Measurements from ENCODE around the gene ACTA2. TPM values are rescaled to one million over a fixed set of nuclear protein-coding genes. Genes with fewer than 3 reads are reported as not detected.

ACTA2 gene
- total and polyA plus RNA-seq, 2 donors (not counting 1 experiment from before 2014, with no cell fraction given) = 78.4 to 2,788 TPM

- DNase-seq (ENCODE audit: low read depth in 2 of 2) = peak; percentile 17 to 72
- Histone ChIP-seq H3K36me3 (ENCODE audit: control insufficient read depth, insufficient read depth, low read length) (no peaks in the 10 kb centered on the region), H3K79me2 (ENCODE audit: control insufficient read depth, insufficient read depth, low read length) (peaks cover 79% of the 10 kb centered on the region), H3K4me1 (ENCODE audit: control insufficient read depth, extremely low read depth, insufficient read depth, low read length) (peaks cover 4% of the 10 kb centered on the region), H2AFZ (ENCODE audit: low read length) (no peak overlapping the region), H3K27me3 (ENCODE audit: control insufficient read depth, insufficient read depth, low read length) (no peaks in the 10 kb centered on the region), H4K20me1 (ENCODE audit: control insufficient read depth, extremely low read depth, insufficient read depth, low read length) (no peaks in the 10 kb centered on the region), H3K9me3 (ENCODE audit: control insufficient read depth, insufficient read depth, low read depth, low read length) (no peaks in the 10 kb centered on the region), H3K4me2 (ENCODE audit: extremely low read depth, insufficient read depth, low read length) (peak overlapping the region; percentile 95), H3K27ac (ENCODE audit: insufficient read depth, low read length) (peak overlapping the region; percentile 1), H3K9ac (ENCODE audit: insufficient read depth, low read length) (no peak overlapping the region), H3K4me3 (replicated peaks in 1 of 4; ENCODE audit: control extremely low read depth in 1 of 4, insufficient read depth in 1 of 4, low read depth in 3 of 4, low read length in 4 of 4) (peak overlapping the region; percentile 65 to 94 (median 79))
- TF ChIP-seq EZH2 (IDR thresholded peaks at IDR 0.05; ENCODE audit: low read length, missing control alignments) (no peak), CTCF (conservative IDR thresholded peaks at IDR 0.05 in 1 of 2, IDR thresholded peaks at IDR 0.05 in 1 of 2; ENCODE audit: low read depth in 1 of 2, low read length in 2 of 2) (no peak)
These were observed 41.4 kb upstream of the ACTA2 start for GRCh38 chr10:88994019-88994418.

DNA sequence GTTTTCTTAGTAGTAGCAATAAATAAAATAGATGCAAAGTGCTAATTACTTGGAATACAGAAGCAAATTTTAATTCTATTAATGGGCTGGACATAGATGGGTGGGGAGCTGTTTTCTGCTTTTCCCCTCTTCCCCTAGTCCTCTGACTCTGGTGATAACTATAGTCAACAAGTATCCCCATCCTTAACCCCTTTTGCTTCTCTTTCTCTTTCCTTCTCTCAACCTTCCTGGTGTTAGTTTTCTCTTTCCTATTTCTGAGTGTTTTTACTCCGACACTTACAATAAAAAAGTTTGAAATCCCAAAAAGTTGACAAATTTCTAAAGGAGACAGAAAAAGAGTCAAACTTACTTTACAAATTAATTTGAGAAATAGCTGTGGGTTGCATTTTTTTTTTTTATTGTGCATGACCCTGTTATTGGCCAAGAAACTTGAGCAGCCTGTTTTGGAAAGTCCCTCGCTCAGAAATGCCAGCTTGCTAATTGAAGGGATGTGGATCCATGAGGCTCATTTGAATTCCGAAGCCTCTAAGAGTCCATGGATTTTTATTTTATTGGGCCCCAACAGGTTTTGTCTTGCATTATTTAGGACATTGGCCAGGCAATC, 40.5 kb upstream of the ACTA2 start:
- Histone ChIP-seq H3K4me2 (ENCODE audit: extremely low read depth, insufficient read depth, low read length) (peak overlapping the region; percentile 95), H3K9me3 (ENCODE audit: control insufficient read depth, insufficient read depth, low read depth, low read length) (no peaks in the 10 kb centered on the region), H3K9ac (ENCODE audit: insufficient read depth, low read length) (peak overlapping the region; percentile 48), H3K4me1 (ENCODE audit: control insufficient read depth, extremely low read depth, insufficient read depth, low read length) (peaks cover 4% of the 10 kb centered on the region), H3K27ac (ENCODE audit: insufficient read depth, low read length) (peak overlapping the region; percentile 92), H2AFZ (ENCODE audit: low read length) (no peak overlapping the region), H3K36me3 (ENCODE audit: control insufficient read depth, insufficient read depth, low read length) (no peaks in the 10 kb centered on the region), H3K4me3 (replicated peaks in 1 of 4; ENCODE audit: control extremely low read depth in 1 of 4, insufficient read depth in 1 of 4, low read depth in 3 of 4, low read length in 4 of 4) (peak overlapping the region; percentile 65 to 94 (median 79)), H3K79me2 (ENCODE audit: control insufficient read depth, insufficient read depth, low read length) (peaks cover 77% of the 10 kb centered on the region), H3K27me3 (ENCODE audit: control insufficient read depth, insufficient read depth, low read length) (no peaks in the 10 kb centered on the region), H4K20me1 (ENCODE audit: control insufficient read depth, extremely low read depth, insufficient read depth, low read length) (no peaks in the 10 kb centered on the region)
- DNase-seq (ENCODE audit: low read depth in 2 of 2) = peak; percentile 51 to 56
- no peak for TF ChIP-seq EZH2 (IDR thresholded peaks at IDR 0.05; ENCODE audit: low read length, missing control alignments)
- no peak for TF ChIP-seq CTCF (conservative IDR thresholded peaks at IDR 0.05 in 1 of 2, IDR thresholded peaks at IDR 0.05 in 1 of 2; ENCODE audit: low read depth in 1 of 2, low read length in 2 of 2)

GRCh38 chr10:88991899-88992320, 39.3 kb upstream of the ACTA2 start:
- Histone ChIP-seq H2AFZ (ENCODE audit: low read length) (no peak overlapping the region), H3K36me3 (ENCODE audit: control insufficient read depth, insufficient read depth, low read length) (no peaks in the 10 kb centered on the region), H3K9me3 (ENCODE audit: control insufficient read depth, insufficient read depth, low read depth, low read length) (no peaks in the 10 kb centered on the region), H4K20me1 (ENCODE audit: control insufficient read depth, extremely low read depth, insufficient read depth, low read length) (no peaks in the 10 kb centered on the region), H3K4me1 (ENCODE audit: control insufficient read depth, extremely low read depth, insufficient read depth, low read length) (peaks cover 2% of the 10 kb centered on the region), H3K4me2 (ENCODE audit: extremely low read depth, insufficient read depth, low read length) (peak overlapping the region; percentile 95), H3K9ac (ENCODE audit: insufficient read depth, low read length) (peak overlapping the region; percentile 92), H3K27ac (ENCODE audit: insufficient read depth, low read length) (peak overlapping the region; percentile 92), H3K4me3 (replicated peaks in 1 of 4; ENCODE audit: control extremely low read depth in 1 of 4, insufficient read depth in 1 of 4, low read depth in 3 of 4, low read length in 4 of 4) (peak overlapping the region; percentile 65 to 94 (median 79)), H3K27me3 (ENCODE audit: control insufficient read depth, insufficient read depth, low read length) (no peaks in the 10 kb centered on the region), H3K79me2 (ENCODE audit: control insufficient read depth, insufficient read depth, low read length) (peaks cover 68% of the 10 kb centered on the region)
- TF ChIP-seq CTCF (conservative IDR thresholded peaks at IDR 0.05 in 1 of 2, IDR thresholded peaks at IDR 0.05 in 1 of 2; ENCODE audit: low read depth in 1 of 2, low read length in 2 of 2) (no peak), EZH2 (IDR thresholded peaks at IDR 0.05; ENCODE audit: low read length, missing control alignments) (no peak)
- DNase-seq (ENCODE audit: low read depth in 2 of 2) = peak in 1 of 2 donors; percentile 25

All from fibroblast of lung (primary cell).